Neural cell (in vitro differentiated cells): Measurements from ENCODE around the gene PCDHA6. TPM values are rescaled to one million over a fixed set of nuclear protein-coding genes. Genes with fewer than 3 reads are reported as not detected.

Experiments
- H2AFZ ChIP-seq: fragments of 200-600, 300-800 bp; sonication (generic), shearing (Covaris generic); 2 replicates; pipeline ENCODE4 v1.6.0; 2014; ENCODE audit warnings: low read depth, mild to moderate bottlenecking, antibody characterized with exemption, low read length, moderate library complexity
- H3F3A ChIP-seq: fragments of 200-600 bp; shearing (Covaris generic); 2 replicates; pipeline ENCODE4 v1.6.1; 2016; ENCODE audit warnings: mild to moderate bottlenecking, moderate library complexity, mixed read lengths, antibody characterized with exemption, low read length; ENCODE audit not compliant: insufficient read depth, poor library complexity, severe bottlenecking
- H3K27ac ChIP-seq: fragments of 200-600, 300-800 bp; sonication (generic), shearing (Covaris generic); 2 replicates; pipeline ENCODE4 v1.5.1; 2014; ENCODE audit warnings: mild to moderate bottlenecking, low read length, moderate library complexity
- H3K27me3 ChIP-seq: fragments of 300-800, 200-600 bp; sonication (generic), shearing (Covaris generic); 2 replicates; pipeline ENCODE4 v1.6.0; 2014; ENCODE audit warnings: mild to moderate bottlenecking, low read depth, low read length, moderate library complexity; ENCODE audit not compliant: insufficient read depth
- H3K36me3 ChIP-seq: fragments of 300-800, 200-600 bp; sonication (generic), shearing (Covaris generic); 2 replicates; pipeline ENCODE4 v1.5.1; 2014; ENCODE audit warnings: mild to moderate bottlenecking, antibody characterized with exemption, low read length, moderate library complexity; ENCODE audit not compliant: insufficient read depth
- H3K4me2 ChIP-seq: fragments of 300-800, 200-600 bp; sonication (generic), shearing (Covaris generic); 2 replicates; pipeline ENCODE4 v1.6.0; 2014; ENCODE audit warnings: mild to moderate bottlenecking, low read length
- H3K4me3 ChIP-seq: fragments of 300-800, 200-600 bp; sonication (generic), shearing (Covaris generic); 2 replicates; pipeline ENCODE4 v1.5.1; 2014; ENCODE audit warnings: mild to moderate bottlenecking, low read length, moderate library complexity
- H3K79me2 ChIP-seq: fragments of 200-600 bp; shearing (Covaris generic); replicated peaks from 2 replicates; pipeline ENCODE4 v1.6.0; 2014; ENCODE audit warnings: mild to moderate bottlenecking, low read length, moderate library complexity; ENCODE audit not compliant: insufficient read depth
- H3K9ac ChIP-seq: fragments of 300-800, 200-600 bp; sonication (generic), shearing (Covaris generic); 2 replicates; pipeline ENCODE4 v1.6.1; 2016; ENCODE audit warnings: mild to moderate bottlenecking, low read length, mixed read lengths
- H3K9me2 ChIP-seq: fragments of 200-600 bp; shearing (Covaris generic); 2 replicates; pipeline ENCODE4 v1.6.1; 2016; ENCODE audit warnings: mild to moderate bottlenecking, low read length, mixed read lengths; ENCODE audit not compliant: insufficient read depth
- H3K9me3 ChIP-seq: fragments of 200-600, 300-800 bp; sonication (generic), shearing (Covaris generic); 2 replicates; pipeline ENCODE4 v1.6.1; 2016; ENCODE audit warnings: mild to moderate bottlenecking, mixed run types, low read length, moderate library complexity, mixed read lengths
- H4K20me1 ChIP-seq: fragments of 200-600 bp; shearing (Covaris generic); 2 replicates; pipeline ENCODE4 v1.6.1; 2016; ENCODE audit warnings: mild to moderate bottlenecking, mixed run types; ENCODE audit not compliant: insufficient read depth
- EP300 ChIP-seq: fragments of 450-650 bp; conservative IDR thresholded peaks from 2 replicates; pipeline ENCODE4 v1.6.1; 2014; ENCODE audit warnings: antibody characterized with exemption, mild to moderate bottlenecking, moderate library complexity; ENCODE audit not compliant: poor library complexity, severe bottlenecking
- EZH2 ChIP-seq: fragments of 200-600, 300-800 bp; shearing (Covaris generic), sonication (generic); IDR thresholded peaks from 2 replicates; pipeline ENCODE4 v1.6.1; 2014; ENCODE audit warnings: antibody characterized with exemption, low read length, borderline replicate concordance, mild to moderate bottlenecking; ENCODE audit not compliant: insufficient read depth, poor library complexity, severe bottlenecking
- MXI1 ChIP-seq: fragments of 450-650 bp; conservative IDR thresholded peaks from 2 replicates; pipeline ENCODE4 v1.6.1; 2014; ENCODE audit warnings: antibody characterized with exemption, mild to moderate bottlenecking; ENCODE audit not compliant: poor library complexity, severe bottlenecking
- POLR2AphosphoS5 ChIP-seq: IDR thresholded peaks from 2 replicates; pipeline ENCODE4 v1.6.1; 2012
- RAD21 ChIP-seq: fragments of 450-650 bp; conservative IDR thresholded peaks from 2 replicates; pipeline ENCODE4 v1.6.1; 2014; ENCODE audit warnings: antibody characterized with exemption, mild to moderate bottlenecking, moderate library complexity
- SMC3 ChIP-seq: fragments of 450-650 bp; conservative IDR thresholded peaks from 2 replicates; pipeline ENCODE4 v1.6.1; 2014; ENCODE audit warnings: antibody characterized with exemption, mild to moderate bottlenecking, moderate library complexity; ENCODE audit not compliant: poor library complexity
- TAF1 ChIP-seq: IDR thresholded peaks from 2 replicates; pipeline ENCODE4 v1.6.1; 2012; ENCODE audit warnings: low read depth
- polyA minus RNA-seq: library from RNA; depleted of rRNA, polyadenylated mRNA; stranded (reverse); fragments of >200 nt; gene quantifications from 2 replicates; pipeline ENCODE4 v1.2.3, GENCODE V29; 2014
- polyA plus RNA-seq: library from polyadenylated mRNA; depleted of rRNA; stranded (reverse); fragments of >200 nt; gene quantifications from 2 replicates; pipeline ENCODE4 v1.2.3, GENCODE V29; 2014
- TF ChIP-seq, protein P1 (sequence below): IDR thresholded peaks from 2 replicates; pipeline ENCODE4 v1.6.1; 2012; ENCODE audit warnings: borderline replicate concordance
- TF ChIP-seq, protein P2 (sequence below): fragments of 450-650 bp; IDR thresholded peaks from 2 replicates; pipeline ENCODE4 v1.5.1; 2014; ENCODE audit warnings: antibody characterized with exemption, mild to moderate bottlenecking, moderate library complexity; ENCODE audit not compliant: poor library complexity, severe bottlenecking

The PCDHA6 gene, protein sequence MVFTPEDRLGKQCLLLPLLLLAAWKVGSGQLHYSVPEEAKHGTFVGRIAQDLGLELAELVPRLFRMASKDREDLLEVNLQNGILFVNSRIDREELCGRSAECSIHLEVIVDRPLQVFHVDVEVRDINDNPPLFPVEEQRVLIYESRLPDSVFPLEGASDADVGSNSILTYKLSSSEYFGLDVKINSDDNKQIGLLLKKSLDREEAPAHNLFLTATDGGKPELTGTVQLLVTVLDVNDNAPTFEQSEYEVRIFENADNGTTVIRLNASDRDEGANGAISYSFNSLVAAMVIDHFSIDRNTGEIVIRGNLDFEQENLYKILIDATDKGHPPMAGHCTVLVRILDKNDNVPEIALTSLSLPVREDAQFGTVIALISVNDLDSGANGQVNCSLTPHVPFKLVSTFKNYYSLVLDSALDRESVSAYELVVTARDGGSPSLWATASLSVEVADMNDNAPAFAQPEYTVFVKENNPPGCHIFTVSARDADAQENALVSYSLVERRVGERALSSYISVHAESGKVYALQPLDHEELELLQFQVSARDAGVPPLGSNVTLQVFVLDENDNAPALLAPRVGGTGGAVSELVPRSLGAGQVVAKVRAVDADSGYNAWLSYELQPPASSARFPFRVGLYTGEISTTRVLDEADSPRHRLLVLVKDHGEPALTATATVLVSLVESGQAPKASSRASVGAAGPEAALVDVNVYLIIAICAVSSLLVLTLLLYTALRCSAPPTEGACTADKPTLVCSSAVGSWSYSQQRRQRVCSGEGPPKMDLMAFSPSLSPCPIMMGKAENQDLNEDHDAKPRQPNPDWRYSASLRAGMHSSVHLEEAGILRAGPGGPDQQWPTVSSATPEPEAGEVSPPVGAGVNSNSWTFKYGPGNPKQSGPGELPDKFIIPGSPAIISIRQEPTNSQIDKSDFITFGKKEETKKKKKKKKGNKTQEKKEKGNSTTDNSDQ
- polyA plus RNA-seq (2.5 and 3.6 TPM in 2 replicates), polyA minus RNA-seq (41.9 and 45.5 TPM in 2 replicates)

DNA sequence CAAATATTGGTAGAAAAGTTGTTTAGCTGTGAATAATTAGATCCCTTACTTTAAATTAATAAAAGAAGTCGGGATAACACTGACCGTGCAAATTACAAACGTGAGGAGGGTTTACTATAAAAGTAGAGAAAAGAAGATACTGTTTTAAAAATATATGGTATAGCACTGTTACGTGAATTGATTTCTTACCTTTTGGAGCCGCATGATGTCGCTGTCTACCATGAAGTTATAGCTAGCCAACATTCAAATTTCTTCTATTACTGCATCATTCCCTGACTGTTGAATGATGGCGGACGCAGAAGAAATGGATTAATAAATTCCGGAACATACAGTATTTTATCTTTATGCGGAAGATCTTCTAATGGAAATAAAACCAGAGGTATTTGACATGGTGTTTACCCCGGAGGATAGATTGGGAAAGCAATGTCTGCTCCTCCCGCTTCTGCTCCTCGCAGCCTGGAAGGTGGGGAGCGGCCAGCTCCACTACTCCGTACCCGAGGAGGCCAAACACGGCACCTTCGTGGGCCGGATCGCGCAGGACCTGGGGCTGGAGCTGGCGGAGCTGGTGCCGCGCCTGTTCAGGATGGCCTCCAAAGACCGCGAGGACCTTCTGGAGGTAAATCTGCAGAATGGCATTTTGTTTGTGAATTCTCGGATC is at the start of gene PCDHA6:
Gene PCDHA6, plus strand, starts transcription at position 257 of the 658 bp plus-strand sequence. Its CDS starts 132 bp downstream, at position 389.
- H3K9me3 ChIP-seq = peaks cover 37% of the 10 kb centered on the region
- H3K27ac ChIP-seq = no peak within 1 kb of the TSS
- H4K20me1 ChIP-seq = no peaks in the 10 kb centered on the region
- H3K36me3 ChIP-seq = peaks cover 25% of the 10 kb centered on the region
- TF ChIP-seq, protein P1, sequence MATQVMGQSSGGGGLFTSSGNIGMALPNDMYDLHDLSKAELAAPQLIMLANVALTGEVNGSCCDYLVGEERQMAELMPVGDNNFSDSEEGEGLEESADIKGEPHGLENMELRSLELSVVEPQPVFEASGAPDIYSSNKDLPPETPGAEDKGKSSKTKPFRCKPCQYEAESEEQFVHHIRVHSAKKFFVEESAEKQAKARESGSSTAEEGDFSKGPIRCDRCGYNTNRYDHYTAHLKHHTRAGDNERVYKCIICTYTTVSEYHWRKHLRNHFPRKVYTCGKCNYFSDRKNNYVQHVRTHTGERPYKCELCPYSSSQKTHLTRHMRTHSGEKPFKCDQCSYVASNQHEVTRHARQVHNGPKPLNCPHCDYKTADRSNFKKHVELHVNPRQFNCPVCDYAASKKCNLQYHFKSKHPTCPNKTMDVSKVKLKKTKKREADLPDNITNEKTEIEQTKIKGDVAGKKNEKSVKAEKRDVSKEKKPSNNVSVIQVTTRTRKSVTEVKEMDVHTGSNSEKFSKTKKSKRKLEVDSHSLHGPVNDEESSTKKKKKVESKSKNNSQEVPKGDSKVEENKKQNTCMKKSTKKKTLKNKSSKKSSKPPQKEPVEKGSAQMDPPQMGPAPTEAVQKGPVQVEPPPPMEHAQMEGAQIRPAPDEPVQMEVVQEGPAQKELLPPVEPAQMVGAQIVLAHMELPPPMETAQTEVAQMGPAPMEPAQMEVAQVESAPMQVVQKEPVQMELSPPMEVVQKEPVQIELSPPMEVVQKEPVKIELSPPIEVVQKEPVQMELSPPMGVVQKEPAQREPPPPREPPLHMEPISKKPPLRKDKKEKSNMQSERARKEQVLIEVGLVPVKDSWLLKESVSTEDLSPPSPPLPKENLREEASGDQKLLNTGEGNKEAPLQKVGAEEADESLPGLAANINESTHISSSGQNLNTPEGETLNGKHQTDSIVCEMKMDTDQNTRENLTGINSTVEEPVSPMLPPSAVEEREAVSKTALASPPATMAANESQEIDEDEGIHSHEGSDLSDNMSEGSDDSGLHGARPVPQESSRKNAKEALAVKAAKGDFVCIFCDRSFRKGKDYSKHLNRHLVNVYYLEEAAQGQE = no peak
- TF ChIP-seq POLR2AphosphoS5 = no peak
- TF ChIP-seq RAD21 = no peak
- no peak for TF ChIP-seq MXI1
- no peak for TF ChIP-seq EZH2
- TF ChIP-seq TAF1 = no peak
- H3K9me2 ChIP-seq = no peaks in the 10 kb centered on the region
- H2AFZ ChIP-seq = no peak within 1 kb of the TSS
- H3F3A ChIP-seq = no peaks in the 10 kb centered on the region
- H3K4me3 ChIP-seq = no peak within 1 kb of the TSS
- no peaks in the 10 kb centered on the region for H3K27me3 ChIP-seq
- H3K9ac ChIP-seq = no peak within 1 kb of the TSS
- H3K4me2 ChIP-seq = no peak within 1 kb of the TSS
- H3K79me2 ChIP-seq = peaks cover 35% of the 10 kb centered on the region

DNA sequence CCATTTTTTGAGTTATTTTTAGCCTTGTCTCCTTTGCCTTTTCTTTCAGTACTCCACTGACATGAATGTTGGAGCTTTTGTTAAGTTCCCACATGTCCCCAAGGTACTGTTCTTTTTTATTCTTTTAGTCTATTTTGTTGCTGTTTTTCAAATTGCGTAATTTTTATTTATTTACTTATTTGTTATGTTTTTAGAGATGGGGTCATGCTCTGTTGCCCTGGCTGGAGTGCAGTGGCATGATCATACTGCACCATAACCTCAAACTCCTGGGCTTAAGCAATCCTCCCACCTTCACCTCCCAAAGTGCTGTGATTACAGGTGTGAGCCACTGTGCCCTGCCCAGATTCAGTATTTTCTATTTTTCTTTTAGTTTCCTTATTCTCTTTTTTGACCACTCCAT is 47.2 kb upstream of the PCDHA6 start:
- no peak overlapping the region for H3K27ac ChIP-seq
- no peak overlapping the region for H2AFZ ChIP-seq
- H3F3A ChIP-seq = no peaks in the 10 kb centered on the region
- H3K9me2 ChIP-seq = no peaks in the 10 kb centered on the region
- H3K79me2 ChIP-seq = no peaks in the 10 kb centered on the region
- TF ChIP-seq, protein P1 = no peak
- TF ChIP-seq EZH2 (no peak), POLR2AphosphoS5 (no peak), EP300 (no peak), RAD21 (no peak), MXI1 (no peak), SMC3 (no peak), TAF1 (no peak)
- TF ChIP-seq, protein P2, sequence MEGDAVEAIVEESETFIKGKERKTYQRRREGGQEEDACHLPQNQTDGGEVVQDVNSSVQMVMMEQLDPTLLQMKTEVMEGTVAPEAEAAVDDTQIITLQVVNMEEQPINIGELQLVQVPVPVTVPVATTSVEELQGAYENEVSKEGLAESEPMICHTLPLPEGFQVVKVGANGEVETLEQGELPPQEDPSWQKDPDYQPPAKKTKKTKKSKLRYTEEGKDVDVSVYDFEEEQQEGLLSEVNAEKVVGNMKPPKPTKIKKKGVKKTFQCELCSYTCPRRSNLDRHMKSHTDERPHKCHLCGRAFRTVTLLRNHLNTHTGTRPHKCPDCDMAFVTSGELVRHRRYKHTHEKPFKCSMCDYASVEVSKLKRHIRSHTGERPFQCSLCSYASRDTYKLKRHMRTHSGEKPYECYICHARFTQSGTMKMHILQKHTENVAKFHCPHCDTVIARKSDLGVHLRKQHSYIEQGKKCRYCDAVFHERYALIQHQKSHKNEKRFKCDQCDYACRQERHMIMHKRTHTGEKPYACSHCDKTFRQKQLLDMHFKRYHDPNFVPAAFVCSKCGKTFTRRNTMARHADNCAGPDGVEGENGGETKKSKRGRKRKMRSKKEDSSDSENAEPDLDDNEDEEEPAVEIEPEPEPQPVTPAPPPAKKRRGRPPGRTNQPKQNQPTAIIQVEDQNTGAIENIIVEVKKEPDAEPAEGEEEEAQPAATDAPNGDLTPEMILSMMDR = no peak
- H3K36me3 ChIP-seq = no peaks in the 10 kb centered on the region
- H3K9me3 ChIP-seq = peaks cover 15% of the 10 kb centered on the region
- H3K4me3 ChIP-seq = no peak overlapping the region
- no peaks in the 10 kb centered on the region for H3K27me3 ChIP-seq
- H3K4me2 ChIP-seq = no peak overlapping the region
- H3K9ac ChIP-seq = no peak overlapping the region
- no peaks in the 10 kb centered on the region for H4K20me1 ChIP-seq
